HEK293 (cell line): ENCODE data around the gene RAB11FIP3.

Experiments used
- MZF1 ChIP-seq: fragments of 450-650 bp; formaldehyde crosslinking; IDR thresholded peaks from 2 replicates; pipeline ENCODE4 v1.5.1; 2017; ENCODE audit warnings: missing biosample characterization, missing genetic modification characterization, borderline replicate concordance
- YY2 ChIP-seq: fragments of 450-650 bp; formaldehyde crosslinking; IDR thresholded peaks from 2 replicates; pipeline ENCODE4 v1.5.1; 2016; ENCODE audit warnings: missing biosample characterization, missing genetic modification characterization

DNA sequence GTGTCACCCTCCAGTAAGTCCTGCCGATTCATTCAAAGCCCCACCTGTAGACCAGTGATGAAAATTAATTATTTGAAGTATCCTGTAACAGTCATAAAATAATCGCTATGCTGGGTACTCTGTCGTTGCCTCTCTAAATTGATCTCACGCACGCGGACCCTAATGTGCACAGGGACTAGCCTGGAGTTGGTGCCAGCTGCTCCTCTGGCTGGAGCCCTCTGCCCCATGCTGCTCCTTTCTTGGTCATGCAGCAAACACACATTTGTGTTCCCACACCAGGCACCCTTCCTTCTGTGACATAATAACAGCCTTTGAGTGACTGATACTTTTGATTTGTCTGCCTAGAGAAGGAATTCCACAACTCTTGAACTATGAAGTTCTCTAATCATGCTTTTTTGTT lies 16.0 kb downstream of the RAB11FIP3 start:
- no peak for TF ChIP-seq MZF1 (tag by site-specific recombination)
- TF ChIP-seq YY2 = no peak
